PC-9 (cell line): ENCODE results near the gene TMEM63B. TPM values are rescaled to one million over a fixed set of nuclear protein-coding genes. Genes with fewer than 3 reads are reported as not detected.
A peak's percentile ranks its signal among the peaks of the same experiment; 100 is the strongest.

Experiments
- BruUV-seq: library from RNA; stranded (reverse); fragments of 400-500 nt; replicated peaks from 2 replicates; lab custom pipeline; 2021; lab: Mats Ljungman, UMichigan
- CTCF ChIA-PET: fragments of 300-600 bp; sonication (Branson Sonifier 250); formaldehyde crosslinking; loops from one replicate; lab custom pipeline; 2022; ENCODE audit warnings: antibody characterized with exemption; lab: Charles Lee
- POLR2A ChIA-PET: fragments of 300-600 bp; sonication (Branson Sonifier 250); formaldehyde crosslinking; loops from one replicate; lab custom pipeline; 2022; ENCODE audit warnings: antibody characterized with exemption; ENCODE audit not compliant: unreplicated experiment; lab: Charles Lee
- DNase-seq, 2 experiments: peaks; one replicate each; pipeline versions ENCODE4 v3.0.0 to v3.0.0-alpha.2; 2015 to 2022; ENCODE audit warnings: mixed read lengths in 1 of 2
- H2AFZ ChIP-seq: fragments of 200-600 bp; sonication (generic); 2 replicates; pipeline ENCODE4 v1.8.1; 2017; ENCODE audit warnings: antibody characterized with exemption
- H3F3A ChIP-seq: fragments of 200-600 bp; sonication (generic); 2 replicates; pipeline ENCODE4 v1.8.1; 2017; ENCODE audit warnings: antibody characterized with exemption, mild to moderate bottlenecking, low read depth; ENCODE audit not compliant: insufficient read depth
- H3K27ac ChIP-seq: fragments of 200-600 bp; sonication (generic); 2 replicates; pipeline ENCODE4 v1.6.1; 2016; ENCODE audit warnings: mixed run types
- H3K27me3 ChIP-seq: fragments of 200-600 bp; sonication (generic); 2 replicates; pipeline ENCODE4 v1.6.1; 2016; ENCODE audit warnings: low read depth, mixed run types; ENCODE audit not compliant: insufficient read depth
- H3K36me3 ChIP-seq: fragments of 200-600 bp; sonication (generic); 2 replicates; pipeline ENCODE4 v1.6.1; 2016; ENCODE audit warnings: low read depth, mixed run types
- H3K4me1 ChIP-seq: fragments of 200-600 bp; sonication (generic); replicated peaks from 2 replicates; pipeline ENCODE4 v1.6.1; 2016; ENCODE audit warnings: mixed run types; ENCODE audit not compliant: insufficient read depth
- H3K4me2 ChIP-seq: fragments of 200-600 bp; sonication (generic); 2 replicates; pipeline ENCODE4 v1.6.1; 2017; ENCODE audit warnings: mixed run types
- H3K4me3 ChIP-seq: fragments of 200-600 bp; sonication (generic); 2 replicates; pipeline ENCODE4 v1.6.1; 2016; ENCODE audit warnings: mixed run types
- H3K79me2 ChIP-seq: fragments of 200-600 bp; sonication (generic); 2 replicates; pipeline ENCODE4 v1.6.1; 2017; ENCODE audit warnings: low read depth, mixed run types
- H3K9me2 ChIP-seq: fragments of 200-600 bp; sonication (generic); 2 replicates; pipeline ENCODE4 v1.8.1; 2017; ENCODE audit warnings: mild to moderate bottlenecking; ENCODE audit not compliant: insufficient read depth
- H3K9me3 ChIP-seq: fragments of 200-600 bp; sonication (generic); 2 replicates; pipeline ENCODE4 v1.8.1; 2016; ENCODE audit warnings: low read depth; ENCODE audit not compliant: insufficient read depth
- H4K20me1 ChIP-seq: fragments of 200-600 bp; sonication (generic); 2 replicates; pipeline ENCODE4 v1.8.1; 2017; ENCODE audit not compliant: insufficient read depth
- CTCF ChIP-seq: fragments of 200-600 bp; sonication (generic); conservative IDR thresholded peaks from 2 replicates; pipeline ENCODE4 v1.6.1; 2017; ENCODE audit warnings: mixed run types, antibody characterized with exemption, mild to moderate bottlenecking, moderate library complexity
- EZH2 ChIP-seq: fragments of 200-600 bp; sonication (generic); IDR thresholded peaks from 2 replicates; pipeline ENCODE4 v1.8.0; 2017; ENCODE audit warnings: antibody characterized with exemption, low read depth
- intact Hi-C: fragments of 100-400 bp; cut with micrococcal nuclease; formaldehyde crosslinking; loops from one replicate; pipeline ENCODE4 v1.10.0; 2022; ENCODE audit not compliant: unreplicated experiment
- total RNA-seq: library from RNA; stranded (reverse); gene quantifications from 2 replicates; pipeline ENCODE4 v1.2.3, GENCODE V29; 2021

Gene TMEM63B
- total RNA-seq, 1 experiment from 2014 or later, result 38.5 TPM

- H4K20me1 ChIP-seq, result no peaks in the 10 kb centered on the region
- H3K4me2 ChIP-seq, result peak overlapping the region; percentile 95
- intact Hi-C loops, result loop anchor here (1.0 to 2.0 kb wide), 7 partner anchors 128 to 572 kb away; no protein-coding TSS in a partner anchor
- peak overlapping the region; percentile 16; the same call in 1 of the 2 replicates for H3K4me3 ChIP-seq
- no TSS peak for BruUV-seq
- H3K79me2 ChIP-seq, result peaks cover 20% of the 10 kb centered on the region
- H3K9me3 ChIP-seq, result no peaks in the 10 kb centered on the region
- no peak overlapping the region for H2AFZ ChIP-seq
- peaks cover 52% of the 10 kb centered on the region for H3K4me1 ChIP-seq
- peak overlapping the region; percentile 94 for H3K27ac ChIP-seq
- DNase-seq, result peak; percentile 66 to 79
- TF ChIP-seq CTCF, result peak; percentile 91
- no peak for TF ChIP-seq EZH2
- 0 out of 2 replicates have a peak, but pooled peaks cover 8% of the 10 kb centered on the region for H3K36me3 ChIP-seq
- H3K27me3 ChIP-seq, result no peaks in the 10 kb centered on the region
- CTCF ChIA-PET, result interaction anchor here (0.5 to 2.0 kb wide), 12 partner anchors 27 to 449 kb away, joined by 3 to 19 read pairs (median 4); partner anchors contain the start of gene VEGFA
- peaks cover 48% of the 10 kb centered on the region for H3F3A ChIP-seq
- no peaks in the 10 kb centered on the region for H3K9me2 ChIP-seq
- POLR2A ChIA-PET, result interaction anchor here (0.5 to 0.7 kb wide), 4 partner anchors 84 to 471 kb away, joined by 3 to 9 read pairs (median 4); no protein-coding TSS in a partner anchor
These were observed 48.3 kb upstream of the TMEM63B start for GRCh38 chr6:44078827-44079671.

GRCh38 chr6:44079672-44080071 is 47.7 kb upstream of the TMEM63B start:
- H3K27me3 ChIP-seq, result no peaks in the 10 kb centered on the region
- 0 out of 2 replicates have a peak, but pooled peaks cover 8% of the 10 kb centered on the region for H3K36me3 ChIP-seq
- peaks cover 41% of the 10 kb centered on the region for H3F3A ChIP-seq
- no peak overlapping the region for H2AFZ ChIP-seq
- no peak overlapping the region for H3K27ac ChIP-seq
- DNase-seq, result no peak
- no peaks in the 10 kb centered on the region for H4K20me1 ChIP-seq
- intact Hi-C loops, result loop anchor here (1.0 to 2.0 kb wide), 7 partner anchors 128 to 573 kb away; no protein-coding TSS in a partner anchor
- peaks cover 48% of the 10 kb centered on the region for H3K4me1 ChIP-seq
- ChIA-PET POLR2A (no interaction called here), CTCF (interaction anchor here (0.7 to 2.0 kb wide), 5 partner anchors 129 to 412 kb away, joined by 3 to 6 read pairs (median 4); no protein-coding TSS in a partner anchor)
- H3K4me3 ChIP-seq, result no peak overlapping the region
- H3K9me3 ChIP-seq, result no peaks in the 10 kb centered on the region
- peaks cover 20% of the 10 kb centered on the region for H3K79me2 ChIP-seq
- BruUV-seq, result no TSS peak
- H3K4me2 ChIP-seq, result 0 out of 2 replicates have a peak overlapping the region, but pooled peaks have one; percentile 95
- TF ChIP-seq CTCF (no peak), EZH2 (no peak)
- H3K9me2 ChIP-seq, result no peaks in the 10 kb centered on the region
